Spinal cord (tissue), 10 donors: ENCODE measurements around the gene ADAMTS19. TPM values are rescaled to one million over a fixed set of nuclear protein-coding genes. Genes with fewer than 3 reads are reported as not detected.

Source experiments
- DNase-seq, 6 donors: peaks; one replicate each; pipeline versions ENCODE4 v3.0.0 to v3.0.0-alpha.2; 2013 to 2015; ENCODE audit warnings: low spot score in 6 of 6, low read depth in 4 of 6
- H3K27ac ChIP-seq: one replicate; pipeline ENCODE4 v1.5.1; 2013; ENCODE audit warnings: low read depth, low read length, control low read depth
- H3K27me3 ChIP-seq: one replicate; pipeline ENCODE4 v1.6.1; 2013; ENCODE audit warnings: low read length; ENCODE audit not compliant: control insufficient read depth, insufficient read depth
- H3K36me3 ChIP-seq: one replicate; pipeline ENCODE4 v1.6.1; 2013; ENCODE audit warnings: low read length; ENCODE audit not compliant: control insufficient read depth, insufficient read depth
- H3K4me1 ChIP-seq: one replicate; pipeline ENCODE4 v1.6.1; 2013; ENCODE audit warnings: low read length; ENCODE audit not compliant: control insufficient read depth, insufficient read depth
- H3K4me3 ChIP-seq: one replicate; pipeline ENCODE4 v1.5.1; 2013; ENCODE audit warnings: low read depth, low read length, control low read depth
- H3K9me3 ChIP-seq: one replicate; pipeline ENCODE4 v1.6.1; 2013; ENCODE audit warnings: low read length; ENCODE audit not compliant: control insufficient read depth, insufficient read depth
- whole genome bisulfite sequencing: methylation state at CpG from one replicate; pipeline ENCODE4 v1.1.5; 2013; ENCODE audit warnings: missing lambda C conversion rate; ENCODE audit not compliant: insufficient coverage; 5-methylcytosine and 5-hydroxymethylcytosine counted together
- polyA plus RNA-seq, 2 donors: library from polyadenylated mRNA; unstranded; fragments of 120-200 nt; gene quantifications; one replicate each; pipeline ENCODE4 v1.2.1, GENCODE V29; 2013; ENCODE audit not compliant: insufficient read length in 2 of 2
- total RNA-seq, 2 donors: library from RNA; depleted of rRNA in 1 of 2; stranded (reverse); fragments of 120-200 nt in 1 of 2; fragments of >200 nt in 1 of 2; gene quantifications; one replicate each; pipeline versions ENCODE4 v1.2.3 to v1.2.4, GENCODE V29; 2013 to 2014
- donor health status: healthy.

The ADAMTS19 gene
- total and polyA plus RNA-seq, 4 donors, result 0.87 to 7.5 (median 2.2) TPM

- DNase-seq, result no peak
- WGBS, result 90% methylated on average over 4 of the region's 4 CpGs
- H3K27me3 ChIP-seq, result peaks cover 6% of the 10 kb centered on the region
- no peaks in the 10 kb centered on the region for H3K36me3 ChIP-seq
- H3K4me3 ChIP-seq, result no peak overlapping the region
- H3K9me3 ChIP-seq, result no peaks in the 10 kb centered on the region
- H3K4me1 ChIP-seq, result peaks cover 4% of the 10 kb centered on the region
- no peak overlapping the region for H3K27ac ChIP-seq
Measured at GRCh38 chr5:129465776-129466344, 5.8 kb downstream of the ADAMTS19 start.

GRCh38 chr5:129474544-129474943, 14.4 kb downstream of the ADAMTS19 start:
- Histone ChIP-seq H3K4me1 (no peaks in the 10 kb centered on the region), H3K27ac (no peak overlapping the region), H3K36me3 (no peaks in the 10 kb centered on the region), H3K9me3 (no peaks in the 10 kb centered on the region), H3K27me3 (no peaks in the 10 kb centered on the region), H3K4me3 (no peak overlapping the region)
- WGBS, result no CpG with 5 or more reads among the region's 2 CpGs
- DNase-seq, result no peak

GRCh38 chr5:129476751-129477150, 16.7 kb downstream of the ADAMTS19 start:
- DNase-seq, result no peak
- H3K27me3 ChIP-seq, result no peaks in the 10 kb centered on the region
- no peaks in the 10 kb centered on the region for H3K36me3 ChIP-seq
- no peaks in the 10 kb centered on the region for H3K9me3 ChIP-seq
- no peak overlapping the region for H3K4me3 ChIP-seq
- no peaks in the 10 kb centered on the region for H3K4me1 ChIP-seq
- no peak overlapping the region for H3K27ac ChIP-seq

- no peaks in the 10 kb centered on the region for H3K27me3 ChIP-seq
- no peaks in the 10 kb centered on the region for H3K36me3 ChIP-seq
- no CpG with 5 or more reads among the region's 1 CpG for WGBS
- DNase-seq, result no peak
- no peak overlapping the region for H3K27ac ChIP-seq
- no peaks in the 10 kb centered on the region for H3K9me3 ChIP-seq
- no peak overlapping the region for H3K4me3 ChIP-seq
- H3K4me1 ChIP-seq, result no peaks in the 10 kb centered on the region
Measured at GRCh38 chr5:129477532-129477931, 17.4 kb downstream of the ADAMTS19 start.

GRCh38 chr5:129481161-129481560, 21.1 kb downstream of the ADAMTS19 start:
- WGBS, result 80% methylated on average over 1 of the region's 3 CpGs
- H3K4me3 ChIP-seq, result no peak overlapping the region
- H3K27me3 ChIP-seq, result no peaks in the 10 kb centered on the region
- H3K27ac ChIP-seq, result no peak overlapping the region
- H3K36me3 ChIP-seq, result no peaks in the 10 kb centered on the region
- no peak for DNase-seq
- no peaks in the 10 kb centered on the region for H3K4me1 ChIP-seq
- H3K9me3 ChIP-seq, result no peaks in the 10 kb centered on the region

GRCh38 chr5:129496421-129496820, 36.3 kb downstream of the ADAMTS19 start:
- peak in 2 of 6 donors; percentile 15 to 23 for DNase-seq
- Histone ChIP-seq H3K36me3 (no peaks in the 10 kb centered on the region), H3K27ac (no peak overlapping the region), H3K4me3 (no peak overlapping the region), H3K4me1 (no peaks in the 10 kb centered on the region), H3K9me3 (no peaks in the 10 kb centered on the region), H3K27me3 (no peaks in the 10 kb centered on the region)

- no CpG with 5 or more reads among the region's 3 CpGs for WGBS
- no peak overlapping the region for H3K27ac ChIP-seq
- no peaks in the 10 kb centered on the region for H3K36me3 ChIP-seq
- H3K4me3 ChIP-seq, result no peak overlapping the region
- no peaks in the 10 kb centered on the region for H3K4me1 ChIP-seq
- no peak for DNase-seq
- no peaks in the 10 kb centered on the region for H3K27me3 ChIP-seq
- H3K9me3 ChIP-seq, result no peaks in the 10 kb centered on the region
Measured at GRCh38 chr5:129496864-129497595, 36.9 kb downstream of the ADAMTS19 start.

- Histone ChIP-seq H3K9me3 (no peaks in the 10 kb centered on the region), H3K4me3 (no peak overlapping the region), H3K27ac (no peak overlapping the region), H3K4me1 (no peaks in the 10 kb centered on the region), H3K27me3 (no peaks in the 10 kb centered on the region), H3K36me3 (no peaks in the 10 kb centered on the region)
- no peak for DNase-seq
Measured at GRCh38 chr5:129499208-129499852, 39.2 kb downstream of the ADAMTS19 start.

- Histone ChIP-seq H3K9me3 (no peaks in the 10 kb centered on the region), H3K36me3 (no peaks in the 10 kb centered on the region), H3K4me1 (no peaks in the 10 kb centered on the region), H3K27me3 (no peaks in the 10 kb centered on the region), H3K4me3 (no peak overlapping the region), H3K27ac (no peak overlapping the region)
- no peak for DNase-seq
- 56% methylated on average over 1 of the region's 3 CpGs for WGBS
Measured at GRCh38 chr5:129500101-129500500, 40.0 kb downstream of the ADAMTS19 start.

- no peak overlapping the region for H3K4me3 ChIP-seq
- WGBS, result no CpG with 5 or more reads among the region's 1 CpG
Measured at GRCh38 chr5:129506086-129506485, 46.0 kb downstream of the ADAMTS19 start.

More at GRCh38 chr5:129506086-129506485, 46.0 kb downstream of the ADAMTS19 start:
- Histone ChIP-seq H3K36me3 (no peaks in the 10 kb centered on the region), H3K4me1 (no peaks in the 10 kb centered on the region), H3K9me3 (no peaks in the 10 kb centered on the region), H3K27me3 (no peaks in the 10 kb centered on the region), H3K27ac (no peak overlapping the region)
- no peak for DNase-seq
